ENCODE measurements around the gene KATNB1. TPM values are rescaled to one million over a fixed set of nuclear protein-coding genes. Genes with fewer than 3 reads are reported as not detected.

KATNB1 gene
- total RNA-seq, 2 experiments from 2014 or later: 37.4 to 43.5 TPM

GRCh38 chr16:57699481-57699880 is 36.1 kb upstream of the KATNB1 start:
- CTCF ChIA-PET (ENCODE audit: unreplicated experiment): interaction anchor here (0.6 kb wide), 1 partner anchor 27 kb away, joined by 3 read pairs; no protein-coding TSS in a partner anchor
- intact Hi-C loops (cut with micrococcal nuclease; ENCODE audit: unreplicated experiment): no loop called here
- Histone ChIP-seq H3K4me2 (ENCODE audit: low read length) (no peak overlapping the region), H2AFZ (ENCODE audit: low read length) (no peak overlapping the region), H3K4me3 (ENCODE audit: low read depth, low read length, poor library complexity, severe bottlenecking) (no peak overlapping the region), H3K4me1 (ENCODE audit: insufficient read depth, low read length, poor library complexity, severe bottlenecking) (peaks cover 7% of the 10 kb centered on the region), H3K36me3 (ENCODE audit: insufficient read depth, low read length) (no peaks in the 10 kb centered on the region), H3K79me2 (ENCODE audit: insufficient read depth, low read depth, low read length) (no peaks in the 10 kb centered on the region), H3K27ac (ENCODE audit: low read depth, low read length, poor library complexity, severe bottlenecking) (no peak overlapping the region), H3K9me2 (ENCODE audit: insufficient read depth, low read length) (no peaks in the 10 kb centered on the region), H4K20me1 (ENCODE audit: insufficient read depth, low read length) (no peaks in the 10 kb centered on the region), H3K9me3 (ENCODE audit: low read length) (no peaks in the 10 kb centered on the region)
- POLR2A ChIA-PET: interaction anchor here (0.8 kb wide), 1 partner anchor 10 kb away, joined by 3 read pairs; no protein-coding TSS in a partner anchor
- BruUV-seq (replicated peaks): no TSS peak
- no peak for DNase-seq (ENCODE audit: low spot score)
- TF ChIP-seq CTCF (conservative IDR thresholded peaks at IDR 0.05; ENCODE audit: low read length): no peak
- no peak for TF ChIP-seq EZH2phosphoT487 (IDR thresholded peaks at IDR 0.05; ENCODE audit: borderline replicate concordance, low read depth, low read length)

- ChIA-PET CTCF (ENCODE audit: unreplicated experiment) (interaction anchor here (0.6 kb wide), 1 partner anchor 26 kb away, joined by 3 read pairs; no protein-coding TSS in a partner anchor), POLR2A (interaction anchor here (0.7 kb wide), 2 partner anchors 45 to 1539 kb away, joined by 3 to 4 read pairs; no protein-coding TSS in a partner anchor)
- no peak for DNase-seq (ENCODE audit: low spot score)
Measured at GRCh38 chr16:57699899-57700298, 35.7 kb upstream of the KATNB1 start.

More at GRCh38 chr16:57699899-57700298, 35.7 kb upstream of the KATNB1 start:
- H2AFZ ChIP-seq (ENCODE audit: low read length): no peak overlapping the region
- no peaks in the 10 kb centered on the region for H4K20me1 ChIP-seq (ENCODE audit: insufficient read depth, low read length)
- H3K9me2 ChIP-seq (ENCODE audit: insufficient read depth, low read length): no peaks in the 10 kb centered on the region
- intact Hi-C loops (cut with micrococcal nuclease; ENCODE audit: unreplicated experiment): no loop called here
- no TSS peak for BruUV-seq (replicated peaks)
- H3K27ac ChIP-seq (ENCODE audit: low read depth, low read length, poor library complexity, severe bottlenecking): no peak overlapping the region
- H3K36me3 ChIP-seq (ENCODE audit: insufficient read depth, low read length): no peaks in the 10 kb centered on the region
- H3K9me3 ChIP-seq (ENCODE audit: low read length): no peaks in the 10 kb centered on the region
- no peak overlapping the region for H3K4me2 ChIP-seq (ENCODE audit: low read length)
- no peak overlapping the region for H3K4me3 ChIP-seq (ENCODE audit: low read depth, low read length, poor library complexity, severe bottlenecking)
- no peaks in the 10 kb centered on the region for H3K79me2 ChIP-seq (ENCODE audit: insufficient read depth, low read depth, low read length)
- TF ChIP-seq CTCF (conservative IDR thresholded peaks at IDR 0.05; ENCODE audit: low read length) (no peak), EZH2phosphoT487 (IDR thresholded peaks at IDR 0.05; ENCODE audit: borderline replicate concordance, low read depth, low read length) (no peak)
- H3K4me1 ChIP-seq (ENCODE audit: insufficient read depth, low read length, poor library complexity, severe bottlenecking): peaks cover 3% of the 10 kb centered on the region

All from OCI-LY7 (cell line).